ENCODE results near the gene ZNF497. TPM values are rescaled to one million over a fixed set of nuclear protein-coding genes. Genes with fewer than 3 reads are reported as not detected.

Gene ZNF497
- total and polyA plus RNA-seq, 2 of the 8 experiments (the other 6 are each of a cell fraction or from before 2014, with no cell fraction given): 0.93 to 1.4 TPM

DNA sequence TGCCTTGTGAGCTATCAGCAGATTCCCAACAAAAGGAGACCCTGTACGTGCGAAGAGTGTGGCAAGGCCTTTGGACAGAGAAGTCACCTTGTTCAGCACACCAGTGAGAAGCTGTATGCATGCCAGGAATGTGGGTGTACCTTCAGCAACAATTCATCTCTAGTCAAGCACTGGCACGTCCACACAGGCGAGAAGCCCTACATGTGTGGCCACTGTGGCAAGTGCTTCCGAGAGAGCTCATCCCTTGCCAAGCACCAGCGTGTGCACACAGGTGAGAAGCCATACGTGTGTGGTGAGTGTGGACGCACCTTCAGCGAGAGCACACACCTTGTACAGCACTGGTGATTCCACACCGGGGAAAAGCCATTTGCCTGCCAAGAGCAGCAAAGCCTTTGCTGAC is 43.3 kb downstream of the ZNF497 start:
- H3K18ac ChIP-seq (ENCODE audit: extremely low read depth, low read length): no peak overlapping the region
- H3K9ac ChIP-seq (replicated peaks in 1 of 4; ENCODE audit: extremely low read depth in 1 of 4, low read depth in 3 of 4, low read length in 3 of 4): no peak overlapping the region; a peak in 1 of 7 replicates
- H4K5ac ChIP-seq (ENCODE audit: insufficient read length, low read depth, low read length): no peak overlapping the region
- no peaks in the 10 kb centered on the region for H3K9me3 ChIP-seq (ENCODE audit: insufficient read depth in 2 of 2, low read depth in 1 of 2, low read length in 1 of 2)
- H3K36me3 ChIP-seq (ENCODE audit: control insufficient read depth in 2 of 4, insufficient read depth in 4 of 4, low read length in 3 of 4): peaks cover 0 to 9% (median 6%) of the 10 kb centered on the region in 4 experiments; a peak in 3 of 8 replicates
- no peak overlapping the region for H3K14ac ChIP-seq (ENCODE audit: insufficient read length)
- H3K27me3 ChIP-seq (replicated peaks in 1 of 4; ENCODE audit: control insufficient read depth in 3 of 4, extremely low read depth in 1 of 4, insufficient read depth in 3 of 4, low read length in 3 of 4): no peaks in the 10 kb centered on the region; a peak in 1 of 7 replicates
- ChIA-PET CTCF (ENCODE audit: partially characterized antibody) (interaction anchor here (0.5 to 3.0 kb wide), 7 partner anchors 10 to 138 kb away, joined by 3 to 13 read pairs (median 3); no protein-coding TSS in a partner anchor), POLR2A (ENCODE audit: partially characterized antibody) (interaction anchor here (1.0 to 3.6 kb wide), 8 partner anchors 7 to 194 kb away, joined by 3 to 25 read pairs (median 5); partner anchors contain the start of genes ERVK3-1, ZNF544, ZNF8 and ZSCAN22)
- H4K91ac ChIP-seq (replicated peaks; ENCODE audit: insufficient read length, low read length): no peak overlapping the region
- H3K27ac ChIP-seq (ENCODE audit: low read depth, low read length): no peak overlapping the region
- H2BK120ac ChIP-seq (replicated peaks; ENCODE audit: low read depth, low read length): no peak overlapping the region
- no peaks in the 10 kb centered on the region for H3K79me2 ChIP-seq (ENCODE audit: control insufficient read depth in 1 of 2, insufficient read depth in 2 of 2, low read length in 2 of 2)
- no peak overlapping the region for H3K23ac ChIP-seq (ENCODE audit: insufficient read length)
- H3K79me1 ChIP-seq (ENCODE audit: low read depth, low read length): peaks cover 3% of the 10 kb centered on the region
- no peak for DNase-seq (ENCODE audit: low read depth in 1 of 2, low spot score in 2 of 2)
- FAIRE-seq: no peak
- no peaks in the 10 kb centered on the region for H3K23me2 ChIP-seq (ENCODE audit: low read depth, low read length)
- H2BK15ac ChIP-seq (ENCODE audit: low read length): no peak overlapping the region
- H2BK20ac ChIP-seq (ENCODE audit: low read length): no peak overlapping the region
- H3K56ac ChIP-seq (replicated peaks; ENCODE audit: insufficient read length, low read depth, low read length): no peak overlapping the region
- H4K20me1 ChIP-seq (replicated peaks in 1 of 2; ENCODE audit: control insufficient read depth in 1 of 2, insufficient read depth in 2 of 2, low read length in 2 of 2): peaks cover 6 to 19% of the 10 kb centered on the region in 2 experiments
- no peak overlapping the region for H2AFZ ChIP-seq (ENCODE audit: low read length)
- H3K4me2 ChIP-seq (ENCODE audit: insufficient read depth in 1 of 2, low read depth in 2 of 2, low read length in 2 of 2): no peak overlapping the region
- H3K4me1 ChIP-seq (replicated peaks in 1 of 4; ENCODE audit: control insufficient read depth in 3 of 4, insufficient read depth in 4 of 4, low read length in 3 of 4): no peaks in the 10 kb centered on the region
- peak overlapping the region; percentile 13 for H2BK5ac ChIP-seq (ENCODE audit: low read depth, low read length)
- H2AK5ac ChIP-seq (ENCODE audit: low read depth, low read length): no peak overlapping the region
- 90% methylated on average over 10 of the region's 10 CpGs; no CpG with 5 or more reads in 1 of the 2 experiments for WGBS, 2 experiments (ENCODE audit: extremely low coverage in 1 of 2, insufficient coverage in 1 of 2, insufficient read length in 1 of 2, insufficient replicate concordance in 2 of 2, low coverage in 1 of 2, low lambda C conversion rate in 2 of 2, missing lambda C conversion rate in 1 of 2)
- H2BK12ac ChIP-seq (ENCODE audit: low read depth, low read length): no peak overlapping the region
- no peak overlapping the region for H3K4me3 ChIP-seq (ENCODE audit: extremely low read depth in 1 of 4, insufficient read depth in 2 of 4, low read depth in 3 of 4, low read length in 4 of 4)
- no peak overlapping the region for H3K4ac ChIP-seq (replicated peaks; ENCODE audit: insufficient read length, low read depth, low read length)
- no peak overlapping the region for H4K8ac ChIP-seq (ENCODE audit: extremely low read depth, insufficient read depth, low read length)
- TF ChIP-seq EGR1 (IDR thresholded peaks at IDR 0.05; ENCODE audit: borderline replicate concordance, low read depth, low read length) (no peak), JUN (IDR thresholded peaks at IDR 0.05; ENCODE audit: low read depth, low read length) (no peak), POLR2A (IDR thresholded peaks at IDR 0.05; ENCODE audit: control extremely low read depth in 1 of 2, low read depth in 2 of 2, low read length in 2 of 2) (no peak), GTF2F1 (IDR thresholded peaks at IDR 0.05; ENCODE audit: borderline replicate concordance, low read depth, low read length) (no peak), HDAC2 (IDR thresholded peaks at IDR 0.05; ENCODE audit: borderline replicate concordance in 1 of 2, low read depth in 2 of 2, low read length in 2 of 2) (no peak), CBX8 (IDR thresholded peaks at IDR 0.05; ENCODE audit: borderline replicate concordance, low read depth, low read length) (no peak), POU5F1 (IDR thresholded peaks at IDR 0.05; ENCODE audit: low read depth, low read length) (no peak), RNF2 (IDR thresholded peaks at IDR 0.05; ENCODE audit: borderline replicate concordance, low read depth, low read length, missing control alignments, poor library complexity, severe bottlenecking) (no peak), BCL11A (IDR thresholded peaks at IDR 0.05; ENCODE audit: low read depth in 2 of 2, low read length in 2 of 2) (no peak), ATF3 (IDR thresholded peaks at IDR 0.05; ENCODE audit: insufficient read depth, low read depth, low read length) (no peak), CREB1 (IDR thresholded peaks at IDR 0.05) (no peak), YY1 (IDR thresholded peaks at IDR 0.05; ENCODE audit: low read depth, low read length) (no peak), CEBPB (IDR thresholded peaks at IDR 0.05; ENCODE audit: low read depth, low read length) (no peak), ASH2L (IDR thresholded peaks at IDR 0.05; ENCODE audit: low read length) (no peak)

Measured in H1 (cell line).